HG02798 (cell line): Measurements from ENCODE around the gene CCL3.
"Not testable (repeated sequence)": the region's sequence is repeated elsewhere in the genome, so short reads cannot be mapped to it uniquely, and the experiment has no call there.

ENCODE experiments used
- ATAC-seq: cut with Tn5 transposase; IDR thresholded peaks from one replicate; pipeline ENCODE4 v1.9.1; 2021; ENCODE audit warnings: mild to moderate bottlenecking; ENCODE audit not compliant: unreplicated experiment, poor library complexity

CCL3 gene

GRCh38 chr17:36089888-36090836 lies at the start of gene CCL3:
CCL3 (minus strand) TSS chr17:36090143; CDS start chr17:36090058, 85 bp downstream.
- peak; percentile 76 for ATAC-seq

GRCh38 chr17:36136439-36136838 lies 46.5 kb upstream of the CCL3 start:
- ATAC-seq, result no peak

- ATAC-seq, result no peak
Observed at GRCh38 chr17:36136036-36136435, 46.1 kb upstream of the CCL3 start.

DNA sequence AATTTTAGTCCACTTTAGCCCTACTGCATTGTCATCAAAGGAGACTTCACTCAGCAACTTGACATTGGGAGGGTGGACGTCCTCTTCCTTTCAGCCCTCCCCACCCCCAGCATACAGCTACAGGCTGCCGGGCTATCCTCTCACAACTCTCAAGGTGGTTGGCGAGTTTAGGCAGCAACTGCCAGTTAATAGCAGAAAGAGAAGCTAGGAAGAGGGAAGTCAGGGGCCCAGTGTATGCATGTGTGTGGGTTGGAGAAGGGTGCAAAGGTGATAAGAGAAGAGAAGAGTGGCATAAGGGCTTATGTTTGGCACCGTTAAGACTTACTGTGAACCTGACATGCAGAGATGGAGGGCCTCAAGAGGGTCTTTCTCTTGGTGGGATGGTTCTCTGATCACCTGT lies 45.5 kb upstream of the CCL3 start:
- ATAC-seq, result no peak

DNA sequence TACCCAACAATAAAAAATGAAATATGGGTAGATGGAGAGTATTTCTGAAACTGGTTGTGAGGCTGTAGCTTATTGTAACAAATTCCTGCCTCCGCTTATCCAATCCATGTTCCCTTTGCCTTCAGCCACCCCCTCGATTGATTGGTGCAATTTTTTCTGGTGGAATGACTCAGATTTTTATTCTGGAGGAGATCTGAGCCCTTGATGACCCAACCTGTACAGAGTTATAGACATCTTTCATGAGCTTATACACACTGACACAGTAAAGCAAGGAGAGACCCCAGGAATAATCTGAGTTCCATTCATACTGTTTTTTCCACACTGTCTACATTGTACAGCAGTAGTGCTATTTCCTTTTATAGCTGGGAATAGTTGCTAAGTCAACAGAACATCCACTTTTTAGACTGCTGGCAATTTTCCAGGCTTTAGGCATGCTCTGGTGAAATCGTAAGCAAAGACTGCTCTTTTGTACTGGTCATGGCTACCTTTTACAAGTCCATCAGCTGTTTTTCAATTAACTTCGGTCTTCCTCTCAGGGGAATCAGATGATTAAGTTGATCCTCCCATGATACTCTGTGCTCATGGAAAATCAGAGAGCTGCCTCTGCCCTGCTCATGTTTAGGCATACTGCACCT lies 43.8 kb upstream of the CCL3 start:
- ATAC-seq, result no peak

DNA sequence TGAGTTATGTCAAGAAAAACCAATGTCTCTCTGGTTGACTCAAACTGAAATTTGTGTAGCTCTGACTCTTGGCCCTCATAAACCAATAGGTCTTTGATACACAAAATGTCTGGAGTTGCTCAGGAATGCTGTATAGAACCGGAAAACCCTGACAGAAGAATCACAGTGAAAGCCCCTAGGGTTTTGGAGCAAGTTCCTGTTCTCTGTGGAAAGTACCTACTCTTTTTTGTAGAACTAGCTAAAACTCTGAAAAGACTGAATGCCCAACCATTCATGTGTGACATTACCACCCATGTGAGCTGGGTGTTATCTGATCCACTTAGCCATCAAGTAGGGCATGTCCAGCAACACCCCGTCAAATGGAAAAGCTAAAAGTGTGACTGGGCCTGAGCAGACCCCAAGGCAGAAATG lies 42.5 kb upstream of the CCL3 start:
- no peak for ATAC-seq

- no peak for ATAC-seq
Observed at GRCh38 chr17:36131931-36132330, 42.0 kb upstream of the CCL3 start.

- ATAC-seq, result no peak
Observed at GRCh38 chr17:36131421-36131820, 41.5 kb upstream of the CCL3 start.

- no peak for ATAC-seq
Observed at GRCh38 chr17:36130346-36130745, 40.4 kb upstream of the CCL3 start.

GRCh38 chr17:36129616-36130015 lies 39.7 kb upstream of the CCL3 start:
- ATAC-seq, result no peak

DNA sequence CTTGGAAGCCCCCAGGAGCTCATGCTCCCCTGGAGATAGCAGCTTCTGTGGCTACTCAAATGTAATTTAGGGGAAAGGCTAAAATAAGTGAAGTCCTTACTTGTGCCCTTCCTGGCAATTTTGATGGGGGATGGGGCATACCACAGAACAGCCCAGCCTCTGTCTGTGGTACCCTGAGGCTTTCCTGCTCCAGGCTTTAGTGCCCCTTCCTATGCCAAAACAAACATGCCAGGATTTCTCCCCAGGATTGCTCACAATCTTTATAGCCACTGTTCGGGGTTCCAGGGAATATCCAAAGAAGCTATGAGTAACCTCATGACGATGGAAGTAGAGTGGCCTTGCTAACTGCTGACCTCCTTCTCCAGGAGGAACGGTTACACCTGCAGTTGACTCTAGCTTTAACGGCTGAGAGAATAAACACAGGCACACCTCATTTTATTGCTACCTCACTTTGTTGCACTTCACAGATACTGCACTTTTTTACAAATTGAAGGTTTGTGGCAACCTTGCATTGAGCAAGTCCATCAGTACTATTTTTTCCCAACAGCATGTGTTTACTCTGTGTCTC lies 38.6 kb upstream of the CCL3 start:
- ATAC-seq, result no peak

- no peak for ATAC-seq
Observed at GRCh38 chr17:36127911-36128310, 38.0 kb upstream of the CCL3 start.

DNA sequence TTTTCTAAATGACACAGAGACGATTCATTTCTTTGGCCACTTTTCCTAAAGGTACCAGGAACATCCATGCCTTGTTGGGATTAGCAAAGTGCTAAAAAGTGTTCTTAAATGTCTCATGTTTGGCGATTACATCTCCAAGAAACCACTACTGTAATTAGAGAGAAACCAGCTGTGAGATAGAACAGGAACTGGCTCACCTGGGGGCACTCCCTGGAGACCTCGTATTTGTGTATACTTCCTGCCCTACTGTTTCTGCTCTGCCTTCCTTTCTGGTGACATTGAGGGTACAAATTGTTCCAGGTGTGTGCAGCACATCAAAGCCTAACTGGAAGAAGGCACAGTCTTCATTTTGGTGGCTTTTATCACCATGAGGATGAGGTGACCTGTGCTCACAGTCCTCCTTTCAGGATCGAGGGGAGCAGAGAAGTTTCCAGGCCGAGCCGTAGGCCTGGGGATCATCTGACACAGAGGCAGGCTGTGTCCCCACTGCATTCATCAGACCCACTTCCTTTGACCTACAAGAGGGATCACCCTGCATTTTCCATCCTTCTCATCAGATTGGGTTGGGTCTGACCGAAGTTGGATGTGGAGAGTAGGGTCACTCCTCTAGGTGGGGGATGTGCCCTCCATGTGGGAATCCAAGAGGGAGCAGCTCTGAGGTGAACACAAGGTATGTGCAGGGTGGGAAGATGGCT lies 37.4 kb upstream of the CCL3 start:
- ATAC-seq, result peak; percentile 41

DNA sequence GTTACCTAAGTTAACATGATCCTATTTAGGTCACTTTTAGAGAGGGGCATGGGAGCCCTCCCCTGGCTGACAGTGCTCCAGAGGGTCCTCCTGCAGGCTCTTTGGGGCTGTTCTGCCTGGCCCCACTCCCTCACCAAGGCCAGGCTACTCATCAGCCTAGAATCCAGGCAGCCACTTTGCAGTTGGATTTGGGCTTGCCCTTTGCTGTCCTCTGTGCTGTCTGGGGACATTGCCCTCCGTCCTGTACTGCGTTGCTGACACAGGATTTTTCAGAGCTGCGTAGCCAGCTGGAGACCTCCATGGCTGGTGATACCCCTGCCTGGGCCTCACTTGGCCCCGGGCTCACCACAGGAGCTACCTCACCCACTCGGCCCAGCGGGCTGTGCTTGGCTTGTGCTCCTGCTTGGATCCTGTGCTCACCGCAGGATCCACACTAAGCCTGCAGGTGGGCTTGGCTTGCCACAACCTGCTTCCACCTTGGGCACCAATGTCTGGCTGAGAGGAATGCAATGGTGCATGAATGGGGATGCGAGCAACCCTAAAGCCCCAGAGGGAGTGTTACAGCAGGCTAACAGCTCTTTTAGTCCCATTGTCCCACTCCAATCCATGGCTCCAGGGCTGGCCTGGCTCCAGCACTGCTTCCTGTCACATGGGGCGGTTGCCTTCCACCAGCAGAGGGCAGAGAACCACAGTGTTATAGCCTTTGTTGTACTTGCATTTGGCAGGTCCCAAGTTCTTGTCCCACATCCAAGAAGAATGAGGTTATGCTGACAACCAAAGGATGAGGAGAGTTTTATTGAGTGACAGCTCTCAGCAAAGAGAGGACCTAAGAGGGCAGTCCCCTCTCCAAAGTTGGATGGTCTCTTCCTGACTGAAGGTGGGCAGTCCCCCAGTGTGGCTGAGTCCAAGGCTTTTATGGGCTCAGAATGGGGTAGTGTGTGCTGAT lies 35.2 kb upstream of the CCL3 start:
- no peak for ATAC-seq

GRCh38 chr17:36123431-36123830 lies 33.5 kb upstream of the CCL3 start:
- no peak for ATAC-seq

DNA sequence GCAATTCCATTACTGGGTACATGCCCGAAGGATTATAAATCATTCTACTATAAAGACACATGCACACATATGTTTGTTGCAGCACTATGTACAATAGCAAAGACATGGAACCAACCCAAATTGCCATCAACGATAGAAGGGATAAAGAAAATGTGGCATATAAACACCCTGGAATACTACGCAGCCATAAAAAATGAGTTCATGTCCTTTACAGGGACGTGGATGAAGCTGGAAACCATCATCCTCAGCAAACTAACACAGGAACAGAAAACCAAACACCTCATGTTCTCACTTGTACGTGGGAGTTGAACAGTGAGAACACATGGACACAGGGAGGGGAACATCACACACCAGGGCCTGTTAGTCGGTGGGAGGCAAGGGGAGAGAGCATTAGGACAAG lies 31.2 kb upstream of the CCL3 start:
- not testable (repeated sequence) for ATAC-seq

GRCh38 chr17:36120221-36120620 lies 30.3 kb upstream of the CCL3 start:
- ATAC-seq, result no peak

- no peak for ATAC-seq
Observed at GRCh38 chr17:36118477-36119353, 28.8 kb upstream of the CCL3 start.
